AG04450 (cell line): ENCODE measurements around the gene CCNB2. TPM values are rescaled to one million over a fixed set of nuclear protein-coding genes. Genes with fewer than 3 reads are reported as not detected.

ENCODE experiments used
- CTCF ChIA-PET: fragments of 300-600, 350-600 bp; formaldehyde crosslinking; extraction: SDS; loops from one replicate; lab custom pipeline; 2022; ENCODE audit warnings: antibody characterized with exemption, inconsistent platforms; lab: Charles Lee
- POLR2A ChIA-PET: fragments of 350-600 bp; formaldehyde crosslinking; extraction: SDS; loops from one replicate; lab custom pipeline; 2021; ENCODE audit warnings: antibody characterized with exemption, inconsistent platforms; lab: Yijun Ruan, JAX
- DNase-seq: peaks from one replicate; pipeline ENCODE4 v3.0.0-alpha.2; 2011; ENCODE audit warnings: low read depth, low spot score
- H3K27ac ChIP-seq: one replicate; pipeline ENCODE4 v1.5.1; 2012; ENCODE audit warnings: low read depth, low read length, control low read depth
- H3K27me3 ChIP-seq: one replicate; pipeline ENCODE4 v1.6.0; 2012; ENCODE audit warnings: low read length; ENCODE audit not compliant: control insufficient read depth, insufficient read depth
- H3K4me3 ChIP-seq: 2 replicates; pipeline ENCODE4 v1.5.1; 2011; ENCODE audit warnings: mild to moderate bottlenecking, low read depth, low read length, control low read depth
- H3K9me3 ChIP-seq: 2 replicates; pipeline ENCODE4 v1.5.1; 2012; ENCODE audit warnings: low read length; ENCODE audit not compliant: control insufficient read depth, insufficient read depth
- CTCF ChIP-seq: IDR thresholded peaks from 2 replicates; pipeline ENCODE4 v1.5.1; 2011; ENCODE audit warnings: low read depth, low read length, control low read depth, inconsistent platforms
- polyA minus RNA-seq: library from RNA; depleted of rRNA, polyadenylated mRNA; stranded (reverse); fragments of >200 nt; gene quantifications from 2 replicates; pipeline ENCODE4 v1.2.3, GENCODE V29; 2011; rRNA and poly(A)+ RNA removed
- polyA plus RNA-seq: library from polyadenylated mRNA; depleted of rRNA; stranded (reverse); fragments of >200 nt; gene quantifications from 2 replicates; pipeline ENCODE4 v1.2.3, GENCODE V29; 2011; rRNA removed

CCNB2 gene
- 19.7 and 25.9 TPM in 2 replicates for polyA plus RNA-seq
- 12.6 and 16.1 TPM in 2 replicates for polyA minus RNA-seq

DNA sequence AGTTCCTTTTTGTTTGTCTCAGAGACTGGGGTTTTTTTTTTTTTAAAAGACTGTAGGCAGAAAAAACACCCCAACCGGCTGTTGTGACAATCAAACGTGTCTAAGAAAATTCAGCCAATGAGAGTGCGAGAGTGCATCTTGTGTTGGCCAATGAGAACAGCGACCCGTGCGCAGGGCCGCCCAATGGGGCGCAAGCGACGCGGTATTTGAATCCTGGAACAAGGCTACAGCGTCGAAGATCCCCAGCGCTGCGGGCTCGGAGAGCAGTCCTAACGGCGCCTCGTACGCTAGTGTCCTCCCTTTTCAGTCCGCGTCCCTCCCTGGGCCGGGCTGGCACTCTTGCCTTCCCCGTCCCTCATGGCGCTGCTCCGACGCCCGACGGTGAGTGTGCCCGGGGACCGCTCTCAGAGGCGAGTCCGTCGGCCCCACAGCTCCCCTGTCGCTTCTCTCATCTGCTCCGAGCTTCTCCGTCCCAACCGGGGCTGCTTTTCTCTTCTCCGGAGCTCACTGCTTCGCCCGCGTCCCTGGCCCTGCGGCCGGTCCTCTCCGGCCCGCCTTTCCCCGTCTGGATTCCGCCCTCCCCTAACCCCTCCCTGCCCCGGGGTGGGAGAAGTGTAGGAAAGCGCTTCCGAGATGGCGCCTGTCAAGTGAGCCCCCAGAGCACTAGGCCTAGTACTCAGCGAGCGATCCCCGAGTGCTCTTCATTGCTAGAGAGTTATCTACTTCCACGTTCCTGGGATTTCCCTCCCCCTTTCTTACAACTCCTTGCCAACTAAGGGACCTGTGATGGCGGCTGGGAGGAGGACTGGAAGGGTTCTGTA is at the start of gene CCNB2:
CCNB2 (plus strand) TSS at position 235 of the 821 bp plus-strand sequence; CDS start at position 358, 123 bp downstream.
- ChIA-PET POLR2A (no interaction called here), CTCF (interaction anchor here (2.4 kb wide), 1 partner anchor 424 kb away, joined by 13 read pairs; no protein-coding TSS in a partner anchor)
- no peak for TF ChIP-seq CTCF
- no peaks in the 10 kb centered on the region for H3K27me3 ChIP-seq
- DNase-seq = peak; percentile 83
- H3K27ac ChIP-seq = peak within 1 kb of the TSS; percentile 86
- H3K4me3 ChIP-seq = peak within 1 kb of the TSS; percentile 92
- no peaks in the 10 kb centered on the region; the same call in 1 of the 2 replicates for H3K9me3 ChIP-seq

DNA sequence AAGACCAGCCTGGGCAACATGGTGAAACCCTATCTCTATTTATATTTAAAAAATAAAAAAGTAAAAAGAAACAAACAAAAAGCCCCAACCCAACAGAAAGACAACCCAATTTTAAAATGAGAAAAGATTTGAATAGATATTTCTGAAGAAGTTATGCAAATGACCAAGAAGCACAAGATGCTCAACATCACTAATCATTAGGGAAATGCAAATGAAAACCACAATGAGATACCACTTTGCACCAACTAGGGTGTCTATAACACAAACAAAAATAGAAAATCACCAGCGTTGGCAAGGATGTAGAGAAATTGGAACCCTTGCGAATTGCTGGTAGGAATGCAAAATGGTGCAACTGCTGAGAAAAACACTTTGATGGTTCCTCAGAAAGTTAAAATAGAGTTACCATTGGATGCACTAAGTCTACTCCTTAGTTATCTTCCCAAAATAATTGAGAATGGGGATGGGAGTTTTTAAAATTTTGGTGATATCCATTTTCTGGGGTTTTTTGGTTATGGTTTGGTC is 45.8 kb upstream of the CCNB2 start:
- no peaks in the 10 kb centered on the region for H3K9me3 ChIP-seq
- H3K4me3 ChIP-seq = no peak overlapping the region
- no peak for DNase-seq
- POLR2A ChIA-PET = no interaction called here
- TF ChIP-seq CTCF = no peak
- CTCF ChIA-PET = no interaction called here
- H3K27ac ChIP-seq = no peak overlapping the region
- no peaks in the 10 kb centered on the region for H3K27me3 ChIP-seq

- DNase-seq = no peak
- ChIA-PET CTCF (no interaction called here), POLR2A (no interaction called here)
- H3K27me3 ChIP-seq = no peaks in the 10 kb centered on the region
- H3K9me3 ChIP-seq = no peaks in the 10 kb centered on the region
- no peak for TF ChIP-seq CTCF
- H3K27ac ChIP-seq = no peak overlapping the region
- H3K4me3 ChIP-seq = no peak overlapping the region
Measured at GRCh38 chr15:59060348-59060747, 44.6 kb upstream of the CCNB2 start.

DNA sequence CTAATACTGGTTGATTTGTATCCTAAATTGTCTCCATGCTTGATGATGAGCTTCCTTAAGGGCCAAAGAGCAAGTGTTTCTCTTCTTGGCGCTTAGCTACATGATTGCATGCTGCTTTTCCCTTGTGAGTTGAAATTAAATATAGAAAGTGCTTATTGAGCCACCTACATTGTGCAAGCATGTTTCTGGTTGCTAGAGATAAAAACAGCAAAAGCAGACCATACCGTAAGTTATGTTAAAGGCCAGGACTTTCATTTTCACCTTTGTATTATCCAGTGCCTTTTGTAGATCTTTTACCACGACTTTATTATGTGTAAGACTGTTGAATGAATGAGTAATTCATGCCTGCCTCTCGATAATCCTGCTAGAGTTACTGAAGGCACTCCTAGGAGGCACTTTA is 41.9 kb upstream of the CCNB2 start:
- Histone ChIP-seq H3K4me3 (no peak overlapping the region), H3K27me3 (no peaks in the 10 kb centered on the region), H3K9me3 (no peaks in the 10 kb centered on the region), H3K27ac (no peak overlapping the region)
- no peak for TF ChIP-seq CTCF
- ChIA-PET CTCF (no interaction called here), POLR2A (interaction anchor here (0.6 kb wide), 1 partner anchor 206 kb away, joined by 9 read pairs; no protein-coding TSS in a partner anchor)
- no peak for DNase-seq

GRCh38 chr15:59069430-59069829 is 35.5 kb upstream of the CCNB2 start:
- POLR2A ChIA-PET = no interaction called here
- DNase-seq = no peak
- H3K9me3 ChIP-seq = peaks cover 6% of the 10 kb centered on the region
- CTCF ChIA-PET = interaction anchor here (0.6 kb wide), 1 partner anchor 21 kb away, joined by 3 read pairs; no protein-coding TSS in a partner anchor
- no peak for TF ChIP-seq CTCF
- H3K27ac ChIP-seq = no peak overlapping the region
- no peak overlapping the region for H3K4me3 ChIP-seq
- H3K27me3 ChIP-seq = no peaks in the 10 kb centered on the region
